Activated CD4-positive, CD25-positive, alpha-beta regulatory T cell treated with anti-CD3 and anti-CD28 coated beads, Interleukin-2, amount 50 U/mL, for 16 hours (primary cell): ENCODE data around the gene PSMB1.
"Not testable (repeated sequence)": the region's sequence is repeated elsewhere in the genome, so short reads cannot be mapped to it uniquely, and the experiment has no call there.

Source experiments
- DNase-seq: peaks from one replicate; pipeline ENCODE4 v3.0.0-alpha.2; 2020; ENCODE audit warnings: low read depth, low spot score

PSMB1 gene

DNA sequence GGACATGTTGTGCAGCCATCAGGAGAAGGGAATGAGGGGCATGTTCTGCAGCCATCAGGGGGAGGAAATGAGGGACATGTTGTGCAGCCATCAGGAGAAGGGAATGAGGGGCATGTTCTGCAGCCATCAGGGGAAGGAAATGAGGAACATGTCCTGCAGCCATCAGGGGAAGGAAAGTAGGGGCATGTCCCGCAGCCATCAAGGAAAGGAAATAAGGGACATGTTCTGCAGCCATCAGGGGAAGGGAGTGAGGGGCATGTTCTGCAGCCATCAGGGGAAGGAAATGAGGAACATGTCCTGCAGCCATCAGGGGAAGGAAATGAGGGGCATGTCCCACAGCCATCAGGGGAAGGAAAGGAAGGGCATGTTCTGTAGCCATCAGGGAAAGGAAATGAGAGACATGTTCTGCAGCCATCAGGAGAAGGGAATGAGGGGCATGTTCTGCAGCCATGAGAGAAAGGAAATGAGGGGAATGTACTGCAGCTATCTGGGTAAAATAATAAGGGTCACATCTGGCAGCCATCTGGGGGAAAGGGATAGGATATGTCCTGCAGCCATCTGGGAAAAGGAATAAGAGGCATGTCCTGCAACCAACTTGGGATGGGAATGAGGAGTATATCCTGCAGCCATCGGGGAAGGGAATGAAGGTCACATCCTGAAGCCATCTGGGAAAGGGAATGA lies 50.2 kb downstream of the PSMB1 start:
- not testable (repeated sequence) for DNase-seq

DNA sequence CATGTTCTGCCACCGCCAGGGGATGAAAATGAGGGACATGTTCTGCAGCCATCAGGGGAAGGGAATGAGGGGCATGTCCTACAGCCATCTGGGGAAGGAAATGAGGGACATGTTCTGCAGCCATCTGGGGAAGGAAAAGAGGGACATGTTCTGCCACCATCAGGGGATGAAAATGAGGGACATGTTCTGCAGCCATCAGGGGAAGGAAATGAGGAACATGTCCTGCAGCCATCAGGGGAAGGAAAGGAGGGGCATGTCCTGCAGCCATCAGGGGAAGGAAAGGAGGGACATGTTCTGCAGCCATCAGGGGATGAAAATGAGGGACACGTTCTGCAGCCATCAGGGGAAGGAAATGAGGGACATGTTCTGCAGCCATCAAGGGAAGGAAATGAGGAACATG lies 50.8 kb downstream of the PSMB1 start:
- not testable (repeated sequence) for DNase-seq

DNA sequence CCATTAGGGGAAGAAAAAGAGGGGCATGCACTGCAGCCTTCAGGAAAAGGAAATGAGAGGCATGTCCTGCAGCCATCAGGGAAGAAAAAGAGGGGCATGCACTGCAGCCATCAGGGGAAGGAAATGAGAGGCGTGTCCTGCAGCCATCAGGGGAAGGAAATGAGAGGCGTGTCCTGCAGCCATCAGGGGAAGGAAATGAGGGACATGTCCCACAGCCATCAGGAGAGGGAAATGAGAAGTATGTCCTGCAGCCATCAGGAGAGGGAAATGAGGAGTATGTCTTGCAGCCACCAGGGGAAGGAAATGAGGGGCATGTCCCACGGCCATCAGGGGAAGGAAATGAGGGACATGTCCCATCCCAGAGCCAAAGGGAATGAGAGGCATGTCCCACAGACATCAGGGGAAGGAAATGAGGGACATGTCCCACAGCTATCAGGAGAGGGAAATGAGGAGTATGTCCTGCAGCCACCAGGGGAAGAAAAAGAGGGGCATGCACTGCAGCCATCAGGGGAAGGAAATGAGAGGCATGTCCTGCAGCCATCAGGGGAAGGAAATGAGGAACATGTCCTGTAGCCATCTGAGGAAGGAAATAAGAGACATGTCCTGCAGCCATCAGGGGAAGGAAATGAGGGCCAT lies 52.0 kb downstream of the PSMB1 start:
- no peak for DNase-seq

DNA sequence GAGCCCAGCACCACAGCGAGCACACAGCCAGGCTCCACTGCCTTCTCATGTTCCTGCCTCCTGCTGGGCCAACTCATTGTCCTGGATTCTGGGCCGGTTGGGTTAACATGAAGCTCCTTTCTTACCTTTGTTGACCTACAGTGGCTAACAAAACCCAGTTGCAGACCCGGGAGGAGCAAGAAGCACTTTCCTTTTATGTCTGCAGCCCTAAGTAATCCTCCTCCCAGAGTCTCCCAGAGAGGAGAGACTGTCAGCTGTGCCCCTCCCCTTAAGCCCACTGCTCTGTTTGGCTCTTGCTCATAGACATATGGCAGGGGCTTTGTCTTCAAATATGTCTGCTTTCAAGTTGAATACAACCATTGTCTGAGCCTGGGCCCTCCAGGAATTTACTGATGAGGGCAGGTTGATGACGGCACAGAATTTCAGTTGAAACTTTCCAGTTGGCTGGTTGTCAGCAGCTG lies 55.2 kb downstream of the PSMB1 start:
- DNase-seq: no peak

DNA sequence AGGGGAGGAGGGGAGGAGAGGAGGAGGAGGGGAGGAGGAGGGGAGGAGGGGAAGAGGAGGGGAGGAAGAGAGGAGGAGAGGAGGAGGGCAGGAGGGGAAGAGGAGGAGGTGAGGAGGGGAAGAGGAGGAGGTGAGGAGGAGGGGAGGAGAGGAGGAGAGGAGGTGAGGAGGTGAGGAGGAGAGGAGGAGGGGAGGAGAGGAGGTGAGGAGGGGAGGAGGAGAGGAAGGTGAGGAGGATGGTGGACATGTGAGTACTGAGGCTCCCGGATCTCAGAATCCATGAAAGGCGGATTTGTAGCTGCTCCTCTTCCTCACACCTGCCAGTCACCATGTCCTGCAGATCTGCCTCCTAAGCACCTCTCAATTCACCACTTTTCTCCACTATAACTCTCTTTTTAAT lies 59.8 kb downstream of the PSMB1 start:
- no peak for DNase-seq

DNA sequence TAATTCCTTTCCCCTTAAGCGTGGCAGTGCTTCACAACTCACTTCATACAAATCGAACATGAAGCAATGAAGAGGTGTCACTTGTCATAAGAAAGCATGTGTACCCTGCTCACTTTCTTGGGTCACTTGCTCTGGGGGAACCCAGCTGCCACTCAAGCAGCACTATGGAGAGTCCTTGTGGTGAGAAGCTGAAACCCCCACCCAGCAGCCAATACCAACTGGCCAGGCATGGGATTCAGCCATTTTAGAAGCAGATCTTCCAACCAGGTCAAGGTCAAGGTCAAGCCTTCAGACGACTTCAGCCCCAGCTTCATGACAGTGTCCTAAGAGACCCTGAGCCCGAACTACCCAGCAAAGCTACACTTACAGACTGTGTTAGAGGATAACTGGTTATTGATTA lies 62.8 kb downstream of the PSMB1 start:
- no peak for DNase-seq

DNA sequence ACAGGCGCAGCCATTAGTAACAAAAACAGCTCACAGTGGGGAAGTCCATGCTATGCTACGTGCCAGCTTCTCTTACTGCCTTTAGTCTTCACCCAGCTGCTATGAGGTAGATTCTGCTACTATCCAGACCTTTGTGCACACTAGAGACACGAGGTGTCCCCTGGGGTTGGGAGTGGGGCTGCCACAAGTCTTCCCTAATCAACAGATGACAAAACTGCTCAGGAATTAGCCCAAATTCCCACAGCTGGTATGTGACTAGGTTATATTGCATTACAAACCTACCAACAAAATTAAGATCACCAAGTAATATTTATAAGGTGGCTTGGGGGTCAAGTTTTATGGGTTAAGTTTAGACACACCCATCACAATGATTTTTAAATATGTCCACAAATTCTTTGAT lies 63.3 kb downstream of the PSMB1 start:
- DNase-seq: no peak

DNA sequence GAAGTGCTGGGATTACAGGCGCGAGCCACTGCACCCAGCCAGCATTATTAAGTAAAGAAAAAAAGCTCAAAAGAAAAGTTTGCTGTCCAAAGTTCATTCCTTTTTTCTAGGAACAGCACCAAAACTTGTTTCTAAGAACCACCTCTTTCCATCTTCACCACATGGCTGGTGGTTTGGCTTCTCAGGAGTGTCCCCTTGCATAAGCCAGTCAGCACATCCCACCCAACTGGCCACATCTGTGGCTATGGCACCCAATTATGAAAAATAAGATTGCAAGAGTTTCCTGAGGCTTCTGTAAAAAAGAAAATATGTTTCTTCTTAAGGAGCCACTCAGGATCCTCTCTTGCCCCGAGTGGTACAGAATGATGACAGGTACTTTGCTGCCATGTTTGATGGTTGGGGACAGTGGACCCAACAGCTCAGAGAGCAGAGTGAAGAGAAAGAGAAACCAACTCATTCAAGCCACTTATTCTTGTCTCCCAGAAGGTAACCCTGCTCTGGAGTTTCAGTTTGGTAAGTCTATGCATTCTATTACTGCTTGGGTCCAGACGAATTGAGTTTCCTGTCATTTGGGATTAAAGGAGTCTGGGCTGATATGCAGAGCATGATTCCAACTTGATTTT lies 65.3 kb downstream of the PSMB1 start:
- no peak for DNase-seq

DNA sequence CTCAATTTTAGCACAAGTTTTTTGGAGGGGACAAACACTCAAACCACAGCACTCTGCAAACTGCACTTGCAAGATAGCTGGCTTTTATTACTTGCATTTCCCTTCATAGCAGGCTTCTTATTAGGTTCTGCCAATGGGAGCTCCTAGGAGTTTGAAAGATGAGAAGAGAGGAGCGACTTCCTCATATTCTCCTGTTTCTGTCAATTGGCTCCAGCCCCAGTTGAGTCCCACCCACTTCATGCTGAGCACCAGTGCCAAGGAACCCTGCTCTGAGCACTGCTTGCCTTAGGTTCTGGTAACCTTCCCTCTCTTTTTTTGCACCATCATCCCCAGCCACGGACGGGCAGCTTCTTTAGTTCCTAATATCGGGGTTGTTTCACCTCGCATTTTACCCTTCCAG lies 67.9 kb downstream of the PSMB1 start:
- DNase-seq: no peak
